RWPE2 (cell line): ENCODE measurements around the gene PLCB4.
"Not testable (repeated sequence)": the region's sequence is repeated elsewhere in the genome, so short reads cannot be mapped to it uniquely, and the experiment has no call there.

Experiments used
- ATAC-seq: fragments of 200-7000 bp; cut with Tn5 transposase; 3 replicates; pipeline ENCODE4 v1.9.1; 2021; ENCODE audit warnings: low read depth
- DNase-seq: peaks from one replicate; pipeline ENCODE4 v3.0.0-alpha.2; 2020; ENCODE audit warnings: low spot score
- H3K27ac ChIP-seq: fragments of 450-650 bp; 2 replicates; pipeline ENCODE4 v1.5.1; 2017; ENCODE audit warnings: mild to moderate bottlenecking; ENCODE audit not compliant: poor library complexity, severe bottlenecking
- H3K27me3 ChIP-seq: fragments of 250-450 bp; sonication (Bioruptor Pico); 2 replicates; pipeline ENCODE4 v1.5.1; 2021; ENCODE audit warnings: mild to moderate bottlenecking, moderate library complexity; ENCODE audit not compliant: insufficient read depth, poor library complexity, severe bottlenecking
- H3K36me3 ChIP-seq: fragments of 250-450 bp; sonication (Bioruptor Pico); 2 replicates; pipeline ENCODE4 v1.5.1; 2020; ENCODE audit warnings: low read depth, mild to moderate bottlenecking, moderate library complexity
- H3K4me1 ChIP-seq: fragments of 250-450 bp; sonication (Bioruptor Pico); 2 replicates; pipeline ENCODE4 v1.5.1; 2021; ENCODE audit warnings: mild to moderate bottlenecking, moderate library complexity; ENCODE audit not compliant: insufficient read depth, poor library complexity, severe bottlenecking
- H3K4me3 ChIP-seq: fragments of 250-450 bp; sonication (Bioruptor Pico); 2 replicates; pipeline ENCODE4 v1.5.1; 2021; ENCODE audit warnings: mild to moderate bottlenecking, moderate library complexity; ENCODE audit not compliant: severe bottlenecking
- H3K9me3 ChIP-seq: fragments of 250-450 bp; sonication (Bioruptor Pico); 2 replicates; pipeline ENCODE4 v1.5.1; 2021; ENCODE audit warnings: mild to moderate bottlenecking, moderate library complexity; ENCODE audit not compliant: severe bottlenecking
- CTCF ChIP-seq: fragments of 450-650 bp; IDR thresholded peaks from one replicate; pipeline ENCODE4 v1.5.1; 2017; ENCODE audit warnings: mild to moderate bottlenecking, moderate library complexity; ENCODE audit not compliant: poor library complexity, severe bottlenecking

The PLCB4 gene

DNA sequence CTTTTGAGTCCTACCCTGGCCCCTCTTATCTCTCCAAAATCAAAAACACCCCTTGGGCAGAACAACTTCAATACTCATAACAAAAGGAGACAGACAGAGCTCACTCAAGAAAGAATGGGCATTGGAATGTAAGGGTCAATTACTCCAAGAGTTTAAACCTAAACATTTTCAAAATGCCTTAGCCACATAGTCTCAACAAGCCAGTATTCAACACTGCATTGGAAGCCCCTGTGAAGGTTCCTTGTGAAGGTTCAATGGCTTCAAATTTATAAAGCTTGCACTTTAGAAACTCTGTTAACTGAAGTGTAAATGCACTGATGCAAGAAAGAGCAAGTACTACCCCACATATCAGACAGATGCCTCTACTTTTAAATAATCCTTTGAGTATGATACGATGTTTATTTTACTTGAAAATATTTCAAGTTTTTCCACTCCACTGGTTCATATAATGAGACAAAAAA is 306.4 kb downstream of the PLCB4 start:
- ATAC-seq (no peak), DNase-seq (no peak)
- no peak for TF ChIP-seq CTCF
- H3K4me3 ChIP-seq: no peak overlapping the region
- H3K27me3 ChIP-seq: no peaks in the 10 kb centered on the region
- H3K4me1 ChIP-seq: no peaks in the 10 kb centered on the region
- H3K36me3 ChIP-seq: peaks cover 31% of the 10 kb centered on the region
- no peaks in the 10 kb centered on the region for H3K9me3 ChIP-seq
- no peak overlapping the region for H3K27ac ChIP-seq

GRCh38 chr20:9377007-9377406 is 308.1 kb downstream of the PLCB4 start:
- no peak for DNase-seq
- no peak overlapping the region for H3K4me3 ChIP-seq
- no peaks in the 10 kb centered on the region for H3K9me3 ChIP-seq
- TF ChIP-seq CTCF: no peak
- H3K36me3 ChIP-seq: peaks cover 23% of the 10 kb centered on the region
- H3K27ac ChIP-seq: no peak overlapping the region
- ATAC-seq: no peak
- no peaks in the 10 kb centered on the region for H3K4me1 ChIP-seq
- no peaks in the 10 kb centered on the region for H3K27me3 ChIP-seq

DNA sequence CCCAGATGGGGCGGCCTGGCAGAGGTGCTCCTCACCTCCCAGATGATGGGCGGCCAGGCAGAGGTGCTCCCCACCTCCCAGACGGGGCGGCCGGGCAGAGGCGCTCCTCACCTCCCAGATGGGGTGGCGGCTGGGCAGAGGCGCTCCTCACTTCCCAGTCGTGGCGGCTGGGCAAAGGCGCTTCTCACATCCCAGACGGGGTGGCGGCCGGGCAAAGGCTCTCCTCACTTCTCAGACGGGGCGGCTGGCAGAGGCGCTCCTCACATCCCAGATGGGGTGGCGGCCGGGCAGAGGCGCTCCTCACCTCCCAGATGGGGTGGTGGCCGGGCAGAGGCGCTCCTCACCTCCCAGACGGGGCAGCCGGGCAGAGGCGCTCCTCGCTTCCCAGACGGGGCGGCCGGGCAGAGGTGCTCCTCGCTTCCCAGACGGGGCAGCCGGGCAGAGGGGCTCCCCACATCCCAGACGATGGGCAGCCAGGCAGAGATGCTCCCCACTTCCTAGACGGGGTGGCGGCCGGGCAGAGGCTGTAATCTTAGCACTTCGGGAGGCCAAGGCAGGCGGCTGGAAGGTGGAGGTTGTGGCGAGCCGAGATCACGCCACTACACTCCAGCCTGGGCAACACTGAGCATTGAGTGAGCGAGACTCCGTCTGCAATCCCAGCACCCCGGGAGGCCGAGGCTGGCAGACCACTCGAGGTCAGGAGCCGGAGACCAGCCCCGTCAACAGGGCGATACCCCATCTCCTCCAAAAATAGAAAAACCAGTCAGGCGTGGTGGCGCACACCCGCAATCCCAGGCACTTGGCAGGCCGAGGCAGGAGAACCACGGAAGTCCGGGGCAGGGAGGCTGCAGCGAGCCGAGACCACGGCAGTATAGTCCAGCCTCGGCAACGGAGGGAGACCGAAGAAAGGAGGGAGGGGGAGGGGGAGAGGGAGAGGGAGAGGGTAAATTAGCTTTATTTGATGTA is 316.7 kb downstream of the PLCB4 start:
- not testable (repeated sequence) for H3K27ac ChIP-seq, ATAC-seq, H3K4me3 ChIP-seq, DNase-seq, H3K4me1 ChIP-seq, H3K27me3 ChIP-seq, H3K9me3 ChIP-seq
- H3K36me3 ChIP-seq: peaks cover 42% of the 10 kb centered on the region

- Histone ChIP-seq H3K27ac (no peak overlapping the region), H3K27me3 (no peaks in the 10 kb centered on the region), H3K4me3 (no peak overlapping the region), H3K4me1 (no peaks in the 10 kb centered on the region), H3K9me3 (no peaks in the 10 kb centered on the region), H3K36me3 (peaks cover 55% of the 10 kb centered on the region)
- DNase-seq: no peak
- TF ChIP-seq CTCF: no peak
- ATAC-seq: no peak
Measured at GRCh38 chr20:9388160-9388812, 319.4 kb downstream of the PLCB4 start.

- peaks cover 55% of the 10 kb centered on the region for H3K36me3 ChIP-seq
- no peaks in the 10 kb centered on the region for H3K4me1 ChIP-seq
- H3K4me3 ChIP-seq: no peak overlapping the region
- no peak overlapping the region for H3K27ac ChIP-seq
- H3K27me3 ChIP-seq: no peaks in the 10 kb centered on the region
- ATAC-seq: no peak
- DNase-seq: no peak
- no peak for TF ChIP-seq CTCF
- no peaks in the 10 kb centered on the region for H3K9me3 ChIP-seq
Measured at GRCh38 chr20:9388813-9389161, 319.9 kb downstream of the PLCB4 start.
